Endothelial cell (in vitro differentiated cells): ENCODE measurements around the gene UCK2. TPM values are rescaled to one million over a fixed set of nuclear protein-coding genes. Genes with fewer than 3 reads are reported as not detected.

Experiments
- DNase-seq: peaks from one replicate; pipeline ENCODE4 v3.0.0; 2021; ENCODE audit warnings: low spot score
- H3K27ac Mint-ChIP-seq: one replicate; pipeline ENCODE4 v1.8.0; 2021; ENCODE audit warnings: mixed read lengths, inconsistent platforms; ENCODE audit not compliant: unreplicated experiment
- H3K27me3 Mint-ChIP-seq: one replicate; pipeline ENCODE4 v1.8.0; 2021; ENCODE audit warnings: mild to moderate bottlenecking, moderate library complexity, mixed read lengths, inconsistent platforms; ENCODE audit not compliant: unreplicated experiment
- H3K36me3 Mint-ChIP-seq: one replicate; pipeline ENCODE4 v1.8.0; 2021; ENCODE audit warnings: mild to moderate bottlenecking, low read depth, mixed read lengths, inconsistent platforms; ENCODE audit not compliant: unreplicated experiment
- H3K4me1 Mint-ChIP-seq: one replicate; pipeline ENCODE4 v1.8.0; 2021; ENCODE audit warnings: mild to moderate bottlenecking, mixed read lengths, inconsistent platforms; ENCODE audit not compliant: unreplicated experiment
- H3K4me3 Mint-ChIP-seq: one replicate; pipeline ENCODE4 v1.8.0; 2021; ENCODE audit warnings: mild to moderate bottlenecking, mixed read lengths, inconsistent platforms; ENCODE audit not compliant: unreplicated experiment
- H3K9me3 Mint-ChIP-seq: one replicate; pipeline ENCODE4 v1.8.0; 2021; ENCODE audit warnings: mixed read lengths, inconsistent platforms; ENCODE audit not compliant: unreplicated experiment
- total RNA-seq: library from RNA; stranded (reverse); fragmentation: NEBNext Ultra II Directional; extraction: Animal tissue kit (Norgen Biotek cat#: 25700); gene quantifications from one replicate; pipeline ENCODE4 v1.2.1, GENCODE V29; 2021; ENCODE audit not compliant: unreplicated experiment
- TF ChIP-seq, protein P1 (sequence below): fragments of 200-600 bp; sonication (generic); IDR thresholded peaks from one replicate; pipeline ENCODE4 v1.5.0; 2021; ENCODE audit warnings: antibody characterized with exemption; ENCODE audit not compliant: unreplicated experiment

Gene UCK2
- total RNA-seq, 1 donor from 2014 or later, result 52.9 TPM

DNA sequence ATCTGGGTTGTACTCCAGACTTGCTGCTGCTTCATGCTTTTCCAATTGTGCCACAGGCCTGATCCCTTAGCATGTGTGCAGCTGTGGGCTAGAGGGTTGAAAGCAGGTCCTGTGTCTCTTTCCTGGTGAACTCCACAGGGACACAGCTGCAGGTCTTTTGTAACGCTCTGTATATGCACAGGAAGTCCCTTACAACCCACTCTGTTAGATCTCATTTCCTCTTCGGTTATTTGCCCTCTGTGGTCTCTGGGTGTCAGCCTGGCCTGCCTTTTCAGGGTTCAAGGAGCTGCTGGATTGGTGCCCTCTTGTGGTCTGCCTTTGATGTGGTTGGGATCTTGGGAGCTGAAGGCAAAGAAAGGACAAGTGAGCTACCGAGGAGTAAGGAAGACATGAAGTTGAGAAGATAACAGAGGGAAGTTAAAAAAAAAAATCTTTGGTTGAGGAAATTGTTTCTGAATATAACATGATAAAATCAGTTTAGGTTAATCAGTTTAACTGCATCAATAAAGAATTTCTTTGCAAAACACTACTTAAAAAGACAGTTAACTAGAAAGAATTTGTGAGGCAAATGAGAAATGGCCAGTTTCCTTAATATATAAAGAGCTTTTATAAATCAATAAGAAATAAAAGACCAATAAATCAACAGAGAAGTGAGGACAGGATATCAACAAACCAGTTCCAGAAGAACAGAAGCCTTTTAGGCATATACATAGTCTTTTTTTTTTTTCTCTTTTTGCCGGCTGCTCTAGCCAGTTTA lies 44.1 kb downstream of the UCK2 start:
- peaks cover 19% of the 10 kb centered on the region for H3K36me3 Mint-ChIP-seq
- peak overlapping the region; percentile 59 for H3K4me3 Mint-ChIP-seq
- peak overlapping the region; percentile 83 for H3K27ac Mint-ChIP-seq
- peak; percentile 31 for DNase-seq
- H3K4me1 Mint-ChIP-seq, result peaks cover 40% of the 10 kb centered on the region
- peaks cover 5% of the 10 kb centered on the region for H3K9me3 Mint-ChIP-seq
- TF ChIP-seq, protein P1, sequence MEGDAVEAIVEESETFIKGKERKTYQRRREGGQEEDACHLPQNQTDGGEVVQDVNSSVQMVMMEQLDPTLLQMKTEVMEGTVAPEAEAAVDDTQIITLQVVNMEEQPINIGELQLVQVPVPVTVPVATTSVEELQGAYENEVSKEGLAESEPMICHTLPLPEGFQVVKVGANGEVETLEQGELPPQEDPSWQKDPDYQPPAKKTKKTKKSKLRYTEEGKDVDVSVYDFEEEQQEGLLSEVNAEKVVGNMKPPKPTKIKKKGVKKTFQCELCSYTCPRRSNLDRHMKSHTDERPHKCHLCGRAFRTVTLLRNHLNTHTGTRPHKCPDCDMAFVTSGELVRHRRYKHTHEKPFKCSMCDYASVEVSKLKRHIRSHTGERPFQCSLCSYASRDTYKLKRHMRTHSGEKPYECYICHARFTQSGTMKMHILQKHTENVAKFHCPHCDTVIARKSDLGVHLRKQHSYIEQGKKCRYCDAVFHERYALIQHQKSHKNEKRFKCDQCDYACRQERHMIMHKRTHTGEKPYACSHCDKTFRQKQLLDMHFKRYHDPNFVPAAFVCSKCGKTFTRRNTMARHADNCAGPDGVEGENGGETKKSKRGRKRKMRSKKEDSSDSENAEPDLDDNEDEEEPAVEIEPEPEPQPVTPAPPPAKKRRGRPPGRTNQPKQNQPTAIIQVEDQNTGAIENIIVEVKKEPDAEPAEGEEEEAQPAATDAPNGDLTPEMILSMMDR, result peak; percentile 24
- H3K27me3 Mint-ChIP-seq, result peaks cover 2% of the 10 kb centered on the region

DNA sequence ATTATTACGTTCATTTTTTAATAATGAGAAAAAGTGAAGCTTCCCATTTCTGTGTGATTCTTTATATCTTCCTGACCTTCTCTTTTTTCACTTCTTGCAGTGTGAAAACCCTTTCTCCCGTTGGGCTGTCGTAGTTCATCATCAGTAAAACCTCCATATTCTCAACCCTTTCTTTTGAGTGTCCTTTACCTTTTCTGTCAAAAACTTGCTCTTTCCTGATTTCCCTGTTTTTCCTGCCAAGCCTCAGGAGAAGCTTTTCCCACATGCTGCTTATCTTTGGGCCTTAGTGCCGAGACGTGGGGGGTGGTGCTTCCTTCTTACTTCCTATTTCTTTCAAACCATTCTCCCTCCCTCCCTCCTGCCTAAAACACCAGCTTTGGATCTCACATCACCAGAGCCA lies 46.1 kb downstream of the UCK2 start:
- peaks cover 33% of the 10 kb centered on the region for H3K36me3 Mint-ChIP-seq
- no peak for DNase-seq
- peak overlapping the region; percentile 22 for H3K27ac Mint-ChIP-seq
- H3K4me3 Mint-ChIP-seq, result peak overlapping the region; percentile 50
- TF ChIP-seq, protein P1, result no peak
- peaks cover 2% of the 10 kb centered on the region for H3K27me3 Mint-ChIP-seq
- peaks cover 5% of the 10 kb centered on the region for H3K9me3 Mint-ChIP-seq
- H3K4me1 Mint-ChIP-seq, result peaks cover 40% of the 10 kb centered on the region

DNA sequence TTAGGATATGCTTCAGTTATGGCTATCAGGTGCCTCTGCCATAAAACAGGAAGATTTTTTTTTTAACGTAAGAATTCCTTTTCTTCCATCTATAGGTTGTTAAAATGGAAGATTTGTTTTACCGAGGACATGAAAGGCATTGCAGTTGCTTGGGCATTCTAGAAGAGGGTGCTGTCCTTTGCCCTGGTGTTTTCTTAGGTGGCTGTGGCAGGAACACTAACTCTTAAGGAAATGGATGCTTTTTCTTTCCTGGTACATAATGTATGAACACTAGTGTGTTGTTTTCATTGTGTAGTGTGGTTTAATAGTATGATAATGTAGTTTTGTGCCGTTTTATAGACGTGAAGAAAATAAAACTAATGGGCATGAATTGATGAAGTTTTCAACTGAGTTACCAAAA lies 47.2 kb downstream of the UCK2 start:
- peaks cover 2% of the 10 kb centered on the region for H3K27me3 Mint-ChIP-seq
- no peak overlapping the region for H3K4me3 Mint-ChIP-seq
- peaks cover 5% of the 10 kb centered on the region for H3K9me3 Mint-ChIP-seq

DNA sequence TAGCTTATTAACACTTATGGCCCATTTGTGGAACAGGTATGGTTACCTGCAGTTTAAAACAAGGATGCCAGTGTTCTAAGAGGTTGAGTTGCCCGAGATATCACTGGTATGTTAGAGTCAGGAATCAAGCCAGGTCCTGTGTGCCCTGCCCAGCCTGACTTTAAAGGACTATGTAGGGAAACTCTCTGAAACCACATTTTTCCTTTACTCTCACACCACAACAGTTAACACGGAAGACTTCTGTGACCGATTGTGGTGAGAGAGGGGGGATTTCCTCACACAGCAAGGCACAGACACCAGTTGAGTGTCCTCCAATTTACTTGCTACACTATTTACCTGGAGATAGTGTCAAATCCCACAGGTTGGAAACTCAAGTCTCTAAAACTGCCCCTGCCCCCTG lies 47.8 kb downstream of the UCK2 start:
- TF ChIP-seq, protein P1, result no peak
- Mint-ChIP-seq H3K27me3 (peaks cover 2% of the 10 kb centered on the region), H3K9me3 (peaks cover 5% of the 10 kb centered on the region), H3K36me3 (peaks cover 33% of the 10 kb centered on the region), H3K4me1 (peaks cover 36% of the 10 kb centered on the region), H3K27ac (peak overlapping the region; percentile 90), H3K4me3 (no peak overlapping the region)
- no peak for DNase-seq

More for the DNA sequence above, 47.2 kb downstream of the UCK2 start:
- Mint-ChIP-seq H3K36me3 (peaks cover 33% of the 10 kb centered on the region), H3K4me1 (peaks cover 36% of the 10 kb centered on the region), H3K27ac (peak overlapping the region; percentile 74)
- no peak for DNase-seq
- TF ChIP-seq, protein P1, result no peak

DNA sequence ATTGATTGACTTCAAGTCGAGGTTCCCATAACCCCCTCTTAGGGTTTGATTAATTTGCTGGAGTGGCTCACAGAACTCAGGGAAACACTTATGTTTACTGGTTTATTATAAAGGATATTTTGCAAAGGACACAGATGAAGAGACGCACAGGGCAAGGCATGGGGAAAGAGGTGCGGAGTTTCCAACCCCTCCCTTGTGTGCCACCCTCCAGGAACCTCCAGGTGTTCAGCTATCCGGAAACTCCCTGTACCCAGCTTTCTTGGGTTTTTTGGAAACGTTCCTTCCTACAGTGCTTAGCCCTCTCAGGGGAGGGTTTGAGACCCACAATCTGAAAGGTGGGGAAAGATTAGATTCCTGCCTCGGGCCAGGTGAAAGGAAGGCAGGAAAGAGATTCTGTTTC lies 48.2 kb downstream of the UCK2 start:
- Mint-ChIP-seq H3K27me3 (peaks cover 2% of the 10 kb centered on the region), H3K27ac (peak overlapping the region; percentile 90), H3K36me3 (peaks cover 33% of the 10 kb centered on the region), H3K4me1 (peaks cover 36% of the 10 kb centered on the region), H3K9me3 (peaks cover 5% of the 10 kb centered on the region), H3K4me3 (no peak overlapping the region)
- TF ChIP-seq, protein P1, result no peak
- DNase-seq, result no peak
